Measurements from ENCODE around the gene PLEKHG3. TPM values are rescaled to one million over a fixed set of nuclear protein-coding genes. Genes with fewer than 3 reads are reported as not detected.

PLEKHG3 gene
- total RNA-seq, 2 experiments from 2014 or later, result not detected

GRCh38 chr14:64676410-64677008 lies 27.7 kb upstream of the PLEKHG3 start:
- Histone ChIP-seq H3K79me2 (ENCODE audit: insufficient read depth, low read depth, low read length) (no peaks in the 10 kb centered on the region), H3K9me3 (ENCODE audit: low read length) (no peaks in the 10 kb centered on the region), H3K27ac (ENCODE audit: low read depth, low read length, poor library complexity, severe bottlenecking) (no peak overlapping the region), H4K20me1 (ENCODE audit: insufficient read depth, low read length) (no peaks in the 10 kb centered on the region), H3K4me1 (ENCODE audit: insufficient read depth, low read length, poor library complexity, severe bottlenecking) (no peaks in the 10 kb centered on the region), H3K9me2 (ENCODE audit: insufficient read depth, low read length) (no peaks in the 10 kb centered on the region), H3K36me3 (ENCODE audit: insufficient read depth, low read length) (no peaks in the 10 kb centered on the region), H2AFZ (ENCODE audit: low read length) (no peak overlapping the region), H3K4me2 (ENCODE audit: low read length) (no peak overlapping the region), H3K4me3 (ENCODE audit: low read depth, low read length, poor library complexity, severe bottlenecking) (no peak overlapping the region)
- POLR2A ChIA-PET, result interaction anchor here (0.6 kb wide), 1 partner anchor 82 kb away, joined by 3 read pairs; no protein-coding TSS in a partner anchor
- CTCF ChIA-PET (ENCODE audit: unreplicated experiment), result no interaction called here
- intact Hi-C loops (cut with micrococcal nuclease; ENCODE audit: unreplicated experiment), result no loop called here
- BruUV-seq (replicated peaks), result no TSS peak
- TF ChIP-seq EZH2phosphoT487 (IDR thresholded peaks at IDR 0.05; ENCODE audit: borderline replicate concordance, low read depth, low read length), result no peak
- no peak for TF ChIP-seq CTCF (conservative IDR thresholded peaks at IDR 0.05; ENCODE audit: low read length)
- no peak for DNase-seq (ENCODE audit: low spot score)

GRCh38 chr14:64680013-64680713 lies 24.1 kb upstream of the PLEKHG3 start:
- no peak overlapping the region for H3K4me3 ChIP-seq (ENCODE audit: low read depth, low read length, poor library complexity, severe bottlenecking)
- no peaks in the 10 kb centered on the region for H3K79me2 ChIP-seq (ENCODE audit: insufficient read depth, low read depth, low read length)
- H3K9me3 ChIP-seq (ENCODE audit: low read length), result no peaks in the 10 kb centered on the region
- H3K36me3 ChIP-seq (ENCODE audit: insufficient read depth, low read length), result no peaks in the 10 kb centered on the region
- intact Hi-C loops (cut with micrococcal nuclease; ENCODE audit: unreplicated experiment), result no loop called here
- CTCF ChIA-PET (ENCODE audit: unreplicated experiment), result no interaction called here
- no peaks in the 10 kb centered on the region for H4K20me1 ChIP-seq (ENCODE audit: insufficient read depth, low read length)
- H3K4me2 ChIP-seq (ENCODE audit: low read length), result no peak overlapping the region
- TF ChIP-seq CTCF (conservative IDR thresholded peaks at IDR 0.05; ENCODE audit: low read length) (no peak), EZH2phosphoT487 (IDR thresholded peaks at IDR 0.05; ENCODE audit: borderline replicate concordance, low read depth, low read length) (no peak)
- H2AFZ ChIP-seq (ENCODE audit: low read length), result no peak overlapping the region
- DNase-seq (ENCODE audit: low spot score), result no peak
- no peaks in the 10 kb centered on the region for H3K9me2 ChIP-seq (ENCODE audit: insufficient read depth, low read length)
- no peaks in the 10 kb centered on the region for H3K4me1 ChIP-seq (ENCODE audit: insufficient read depth, low read length, poor library complexity, severe bottlenecking)
- BruUV-seq (replicated peaks), result no TSS peak
- H3K27ac ChIP-seq (ENCODE audit: low read depth, low read length, poor library complexity, severe bottlenecking), result no peak overlapping the region
- POLR2A ChIA-PET, result interaction anchor here (0.6 to 0.7 kb wide), 2 partner anchors 1207 to 1864 kb away, joined by 3 read pairs; no protein-coding TSS in a partner anchor

GRCh38 chr14:64680714-64681065 lies 23.5 kb upstream of the PLEKHG3 start:
- no peak overlapping the region for H3K27ac ChIP-seq (ENCODE audit: low read depth, low read length, poor library complexity, severe bottlenecking)
- no peaks in the 10 kb centered on the region for H3K9me2 ChIP-seq (ENCODE audit: insufficient read depth, low read length)
- no peaks in the 10 kb centered on the region for H3K36me3 ChIP-seq (ENCODE audit: insufficient read depth, low read length)
- intact Hi-C loops (cut with micrococcal nuclease; ENCODE audit: unreplicated experiment), result no loop called here
- CTCF ChIA-PET (ENCODE audit: unreplicated experiment), result no interaction called here
- H3K4me2 ChIP-seq (ENCODE audit: low read length), result no peak overlapping the region
- no peaks in the 10 kb centered on the region for H3K9me3 ChIP-seq (ENCODE audit: low read length)
- POLR2A ChIA-PET, result interaction anchor here (0.6 to 0.7 kb wide), 2 partner anchors 1208 to 1865 kb away, joined by 3 read pairs; no protein-coding TSS in a partner anchor
- no peak overlapping the region for H3K4me3 ChIP-seq (ENCODE audit: low read depth, low read length, poor library complexity, severe bottlenecking)
- no peaks in the 10 kb centered on the region for H3K79me2 ChIP-seq (ENCODE audit: insufficient read depth, low read depth, low read length)
- H3K4me1 ChIP-seq (ENCODE audit: insufficient read depth, low read length, poor library complexity, severe bottlenecking), result no peaks in the 10 kb centered on the region
- TF ChIP-seq EZH2phosphoT487 (IDR thresholded peaks at IDR 0.05; ENCODE audit: borderline replicate concordance, low read depth, low read length) (no peak), CTCF (conservative IDR thresholded peaks at IDR 0.05; ENCODE audit: low read length) (no peak)
- BruUV-seq (replicated peaks), result no TSS peak
- H2AFZ ChIP-seq (ENCODE audit: low read length), result no peak overlapping the region
- DNase-seq (ENCODE audit: low spot score), result no peak
- H4K20me1 ChIP-seq (ENCODE audit: insufficient read depth, low read length), result no peaks in the 10 kb centered on the region

All from OCI-LY7 (cell line).